ENCODE results near the gene BCR. TPM values are rescaled to one million over a fixed set of nuclear protein-coding genes. Genes with fewer than 3 reads are reported as not detected.

Gene BCR
- total RNA-seq, 1 donor from 2014 or later: 78.3 TPM

DNA sequence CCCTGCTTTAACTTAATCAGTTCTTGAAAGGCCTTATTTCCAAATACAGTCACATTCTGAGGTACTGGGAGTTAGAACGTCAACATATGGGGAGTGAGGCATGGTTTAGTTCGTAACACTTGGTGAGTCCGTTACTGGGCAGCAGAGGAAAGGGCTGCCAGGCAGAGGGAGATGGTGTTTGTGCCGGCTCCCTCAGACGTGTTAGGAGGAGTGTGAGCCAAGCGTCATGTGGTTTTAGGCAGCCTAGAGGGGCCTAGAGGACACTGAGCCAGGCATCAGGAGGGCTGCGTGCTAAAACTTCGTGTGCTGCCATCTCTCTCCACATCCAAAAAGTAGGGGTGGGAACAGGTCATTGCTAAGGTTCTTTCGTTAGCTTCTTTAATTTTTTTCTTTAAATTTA, 10.2 kb downstream of the BCR start:
- H3K27ac ChIP-seq: no peak overlapping the region
- H3K27me3 ChIP-seq: no peaks in the 10 kb centered on the region
- H3K4me1 ChIP-seq: peaks cover 33% of the 10 kb centered on the region
- no peak overlapping the region for H3K4me3 ChIP-seq
- H3K9me3 ChIP-seq: no peaks in the 10 kb centered on the region
- no peak for ATAC-seq
- DNase-seq: no peak
- no peaks in the 10 kb centered on the region for H3K36me3 ChIP-seq
- TF ChIP-seq, protein P1, sequence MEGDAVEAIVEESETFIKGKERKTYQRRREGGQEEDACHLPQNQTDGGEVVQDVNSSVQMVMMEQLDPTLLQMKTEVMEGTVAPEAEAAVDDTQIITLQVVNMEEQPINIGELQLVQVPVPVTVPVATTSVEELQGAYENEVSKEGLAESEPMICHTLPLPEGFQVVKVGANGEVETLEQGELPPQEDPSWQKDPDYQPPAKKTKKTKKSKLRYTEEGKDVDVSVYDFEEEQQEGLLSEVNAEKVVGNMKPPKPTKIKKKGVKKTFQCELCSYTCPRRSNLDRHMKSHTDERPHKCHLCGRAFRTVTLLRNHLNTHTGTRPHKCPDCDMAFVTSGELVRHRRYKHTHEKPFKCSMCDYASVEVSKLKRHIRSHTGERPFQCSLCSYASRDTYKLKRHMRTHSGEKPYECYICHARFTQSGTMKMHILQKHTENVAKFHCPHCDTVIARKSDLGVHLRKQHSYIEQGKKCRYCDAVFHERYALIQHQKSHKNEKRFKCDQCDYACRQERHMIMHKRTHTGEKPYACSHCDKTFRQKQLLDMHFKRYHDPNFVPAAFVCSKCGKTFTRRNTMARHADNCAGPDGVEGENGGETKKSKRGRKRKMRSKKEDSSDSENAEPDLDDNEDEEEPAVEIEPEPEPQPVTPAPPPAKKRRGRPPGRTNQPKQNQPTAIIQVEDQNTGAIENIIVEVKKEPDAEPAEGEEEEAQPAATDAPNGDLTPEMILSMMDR (IDR thresholded peaks at IDR 0.05): no peak
- intact Hi-C loops (cut with DNase I): no loop called here

DNA sequence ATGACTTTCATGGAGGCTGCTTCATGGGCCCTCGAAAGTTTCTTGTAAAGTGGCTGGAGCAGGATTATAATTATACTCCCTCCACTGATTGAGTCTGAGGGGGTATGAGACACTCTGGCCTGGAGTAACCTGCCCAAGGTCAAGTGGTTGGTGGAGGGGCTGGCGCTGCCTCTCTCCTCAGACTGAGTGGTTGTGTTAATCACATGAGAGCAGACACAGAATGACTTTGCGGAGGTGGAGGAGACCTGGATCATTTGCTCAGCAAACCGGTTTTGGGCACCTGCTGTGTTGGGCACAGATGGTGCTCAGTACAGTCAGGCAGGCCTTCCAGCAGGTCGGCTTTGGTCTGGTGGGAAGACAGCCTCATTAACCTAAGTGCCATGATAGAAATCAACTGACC, 11.8 kb downstream of the BCR start:
- Histone ChIP-seq H3K36me3 (no peaks in the 10 kb centered on the region), H3K27ac (no peak overlapping the region), H3K4me1 (peaks cover 29% of the 10 kb centered on the region), H3K4me3 (no peak overlapping the region), H3K27me3 (no peaks in the 10 kb centered on the region), H3K9me3 (no peaks in the 10 kb centered on the region)
- DNase-seq (peak; percentile 84), ATAC-seq (peak; percentile 93)
- intact Hi-C loops (cut with DNase I): no loop called here
- TF ChIP-seq, protein P1 (IDR thresholded peaks at IDR 0.05): no peak

DNA sequence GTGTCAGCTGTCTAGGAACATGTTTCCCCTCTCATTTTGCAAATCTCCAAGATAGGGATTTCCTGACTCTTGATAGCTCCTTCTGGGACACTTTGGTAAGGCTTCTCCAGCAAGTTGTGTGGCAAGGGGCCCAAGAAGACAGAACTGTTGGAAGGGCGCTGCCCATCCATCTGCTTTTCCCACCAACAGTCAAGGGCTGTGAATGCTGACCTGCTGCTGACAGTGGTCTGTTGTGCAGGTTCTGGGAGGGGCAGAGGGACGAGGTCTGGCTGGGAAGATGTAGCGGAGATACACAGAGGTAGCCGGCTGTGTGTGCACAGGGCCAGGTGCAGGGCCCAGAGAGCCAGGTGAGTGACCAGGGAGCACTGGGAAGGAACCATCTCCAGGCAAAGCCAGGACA, 12.2 kb downstream of the BCR start:
- TF ChIP-seq, protein P1 (IDR thresholded peaks at IDR 0.05): no peak
- DNase-seq (no peak), ATAC-seq (no peak)
- intact Hi-C loops (cut with DNase I): no loop called here
- H3K9me3 ChIP-seq: no peaks in the 10 kb centered on the region
- H3K27ac ChIP-seq: no peak overlapping the region
- H3K36me3 ChIP-seq: no peaks in the 10 kb centered on the region
- H3K27me3 ChIP-seq: no peaks in the 10 kb centered on the region
- no peak overlapping the region for H3K4me3 ChIP-seq
- peaks cover 29% of the 10 kb centered on the region for H3K4me1 ChIP-seq

DNA sequence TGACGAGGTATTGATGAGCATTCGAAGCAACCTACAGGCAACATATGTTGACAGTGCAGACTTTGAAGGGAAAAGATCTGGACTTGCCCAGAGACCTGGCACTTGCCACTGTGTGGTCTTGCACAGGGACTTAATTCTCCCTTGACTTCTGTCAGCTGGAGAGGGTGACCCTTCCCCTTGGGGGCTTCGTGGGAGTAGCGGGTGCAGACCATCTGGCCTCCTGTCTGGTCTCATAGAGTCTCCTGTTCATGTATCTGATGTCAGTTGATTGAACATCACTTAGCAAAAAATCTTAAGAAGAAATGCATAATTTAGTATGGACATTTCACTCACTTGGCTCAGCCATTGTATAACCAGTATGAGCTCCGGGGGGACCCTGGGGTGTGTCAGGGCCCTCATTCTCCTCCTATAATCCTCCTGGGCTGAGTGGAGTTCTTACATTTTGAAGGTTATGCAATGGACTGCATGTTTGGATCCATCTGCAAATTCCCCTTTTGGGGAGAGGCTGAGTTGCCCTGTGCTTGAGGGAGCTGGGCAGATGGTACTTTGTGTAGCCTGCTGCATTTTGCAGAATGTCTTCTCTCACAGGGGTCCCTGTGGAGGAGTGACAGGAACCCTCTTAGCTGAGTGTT, 13.0 kb downstream of the BCR start:
- no peaks in the 10 kb centered on the region for H3K36me3 ChIP-seq
- ATAC-seq: no peak
- peaks cover 29% of the 10 kb centered on the region for H3K4me1 ChIP-seq
- TF ChIP-seq, protein P1 (IDR thresholded peaks at IDR 0.05): no peak
- H3K9me3 ChIP-seq: no peaks in the 10 kb centered on the region
- intact Hi-C loops (cut with DNase I): no loop called here
- H3K27ac ChIP-seq: no peak overlapping the region
- no peak overlapping the region for H3K4me3 ChIP-seq
- no peaks in the 10 kb centered on the region for H3K27me3 ChIP-seq
- no peak for DNase-seq

DNA sequence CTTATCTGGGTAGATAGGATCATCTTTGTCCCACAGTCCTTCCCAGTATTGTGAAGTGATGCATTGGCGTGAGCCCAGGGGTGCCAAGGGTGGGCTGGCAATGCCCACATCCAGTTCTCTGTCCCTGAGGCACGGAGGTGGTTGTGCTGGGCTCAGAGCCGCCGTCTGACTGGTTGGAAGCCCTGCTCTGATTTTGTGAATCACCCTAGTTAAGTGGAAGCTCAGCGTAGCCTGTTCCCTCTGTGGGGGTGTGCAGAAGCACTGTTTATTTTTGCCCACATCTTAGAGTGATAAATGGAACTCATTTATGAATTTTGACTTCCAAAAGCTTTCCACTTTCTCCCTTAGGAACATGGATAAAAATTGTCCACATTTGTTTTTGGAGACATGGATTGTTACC, 13.6 kb downstream of the BCR start:
- DNase-seq (no peak), ATAC-seq (peak; percentile 15)
- Histone ChIP-seq H3K4me1 (peaks cover 29% of the 10 kb centered on the region), H3K36me3 (no peaks in the 10 kb centered on the region), H3K9me3 (no peaks in the 10 kb centered on the region), H3K27ac (no peak overlapping the region), H3K27me3 (no peaks in the 10 kb centered on the region), H3K4me3 (no peak overlapping the region)
- TF ChIP-seq, protein P1 (IDR thresholded peaks at IDR 0.05): no peak
- intact Hi-C loops (cut with DNase I): no loop called here

DNA sequence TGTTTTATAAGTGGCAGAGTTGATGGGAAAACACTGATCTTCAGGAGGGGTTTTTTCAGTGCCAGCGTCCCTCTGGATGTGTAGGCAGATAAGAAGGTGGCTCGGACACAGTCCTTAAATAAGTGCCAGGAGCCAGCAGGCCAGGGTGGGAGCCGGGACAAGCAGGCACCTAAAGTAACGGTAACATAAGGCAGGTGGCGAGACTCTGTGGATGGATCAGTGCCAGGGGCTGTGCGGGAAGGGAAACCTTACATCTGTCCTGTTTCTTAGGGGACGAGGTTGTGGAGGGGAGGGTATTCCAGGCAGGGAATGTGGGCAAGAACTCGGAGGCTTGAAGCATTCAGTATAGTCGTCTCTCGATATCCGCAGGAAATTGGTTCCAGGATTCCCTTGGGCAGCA, 15.9 kb downstream of the BCR start:
- Histone ChIP-seq H3K9me3 (no peaks in the 10 kb centered on the region), H3K27me3 (no peaks in the 10 kb centered on the region), H3K4me3 (no peak overlapping the region), H3K27ac (no peak overlapping the region), H3K36me3 (no peaks in the 10 kb centered on the region), H3K4me1 (peaks cover 33% of the 10 kb centered on the region)
- intact Hi-C loops (cut with DNase I): no loop called here
- no peak for DNase-seq
- no peak for ATAC-seq
- TF ChIP-seq, protein P1 (IDR thresholded peaks at IDR 0.05): no peak

Data from upper lobe of right lung (tissue), 1 donor.